KMS-11 (cell line): ENCODE measurements around the gene LBHD1.

Experiments
- H2AFZ ChIP-seq: fragments of 200-600 bp; sonication (generic); 2 replicates; pipeline ENCODE4 v1.6.1; 2016; ENCODE audit warnings: antibody characterized with exemption, mixed run types, low read depth
- H3K27ac ChIP-seq: fragments of 200-600 bp; sonication (generic); 2 replicates; pipeline ENCODE4 v1.6.1; 2016; ENCODE audit warnings: mild to moderate bottlenecking, mixed run types
- H3K27me3 ChIP-seq: fragments of 200-600 bp; sonication (generic); 2 replicates; pipeline ENCODE4 v1.6.1; 2017; ENCODE audit warnings: mild to moderate bottlenecking, low read depth, mixed run types, moderate library complexity; ENCODE audit not compliant: insufficient read depth
- H3K36me3 ChIP-seq: fragments of 200-600 bp; sonication (generic); 2 replicates; pipeline ENCODE4 v1.6.1; 2017; ENCODE audit warnings: mild to moderate bottlenecking, mixed run types; ENCODE audit not compliant: insufficient read depth
- H3K4me1 ChIP-seq: fragments of 200-600 bp; sonication (generic); 2 replicates; pipeline ENCODE4 v1.6.1; 2016; ENCODE audit warnings: mild to moderate bottlenecking, low read depth, mixed run types; ENCODE audit not compliant: poor library complexity, severe bottlenecking
- H3K4me2 ChIP-seq: fragments of 200-600 bp; sonication (generic); 2 replicates; pipeline ENCODE4 v1.7.0; 2016; ENCODE audit warnings: mild to moderate bottlenecking, mixed run types
- H3K4me3 ChIP-seq: fragments of 200-600 bp; sonication (generic); IDR thresholded peaks from 2 replicates; pipeline ENCODE4 v1.6.1; 2017; ENCODE audit warnings: low read depth, low read length, mixed read lengths; ENCODE audit not compliant: insufficient read depth
- H3K79me2 ChIP-seq: fragments of 200-600 bp; sonication (generic); 2 replicates; pipeline ENCODE4 v1.6.1; 2016; ENCODE audit warnings: low read depth, mixed run types; ENCODE audit not compliant: insufficient read depth
- H3K9ac ChIP-seq: fragments of 200-600 bp; sonication (generic); 2 replicates; pipeline ENCODE4 v1.6.1; 2016; ENCODE audit warnings: mild to moderate bottlenecking, mixed run types
- H4K20me1 ChIP-seq: fragments of 200-600 bp; sonication (generic); 2 replicates; pipeline ENCODE4 v1.6.1; 2016; ENCODE audit warnings: mild to moderate bottlenecking, mixed run types; ENCODE audit not compliant: insufficient read depth
- TF ChIP-seq, protein P1 (sequence below): fragments of 200-600 bp; sonication (generic); conservative IDR thresholded peaks from 2 replicates; pipeline ENCODE4 v1.6.1; 2017; ENCODE audit warnings: low read depth, mild to moderate bottlenecking, antibody characterized with exemption, low read length, moderate library complexity, mixed read lengths

Gene LBHD1

DNA sequence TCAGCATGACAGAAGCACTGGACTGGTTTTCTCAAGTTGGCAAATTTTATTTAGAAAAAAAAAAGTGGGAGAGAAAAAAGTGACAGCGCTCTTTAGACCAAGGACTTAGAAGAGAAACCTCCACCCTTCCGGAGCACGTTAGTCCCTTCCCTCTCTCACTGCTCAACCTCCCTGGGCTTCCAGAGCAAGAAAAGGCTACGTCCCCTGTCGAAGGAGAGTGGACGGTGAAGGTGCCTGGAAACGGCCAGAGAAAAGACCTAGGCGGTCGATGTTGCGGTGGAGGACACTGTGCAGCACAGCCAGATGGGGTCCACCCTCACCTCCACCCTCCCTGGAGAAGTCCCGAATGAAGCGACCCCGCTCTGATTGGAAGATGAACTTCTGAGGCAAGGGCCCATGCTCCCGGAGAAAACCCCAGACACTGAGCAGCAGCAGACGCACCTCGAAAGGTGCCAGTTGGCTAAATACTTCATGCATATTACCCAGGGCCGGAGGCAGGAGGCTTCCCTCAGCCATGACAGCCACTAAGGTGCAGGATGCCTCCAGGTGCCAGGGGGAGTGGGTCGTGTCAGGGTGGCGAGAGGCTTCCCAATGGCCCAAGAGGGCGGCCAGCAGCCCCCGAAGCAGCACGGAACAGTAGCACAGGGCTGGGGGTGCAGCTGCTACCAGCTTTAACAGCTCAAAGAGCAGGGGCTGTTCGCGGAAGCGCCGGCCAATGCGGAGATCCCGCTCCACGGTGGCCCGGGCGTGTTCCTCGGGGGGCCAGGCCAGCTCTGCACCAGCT lies 25.1 kb downstream of the LBHD1 start:
- Histone ChIP-seq H3K9ac (no peak overlapping the region), H3K4me2 (peak overlapping the region; percentile 47; the same call in 1 of the 2 replicates), H3K79me2 (peaks cover 62% of the 10 kb centered on the region), H3K4me3 (no peak overlapping the region), H3K4me1 (peaks cover 51% of the 10 kb centered on the region), H3K27ac (peak overlapping the region; percentile 32; the same call in 1 of the 2 replicates), H4K20me1 (no peaks in the 10 kb centered on the region), H2AFZ (no peak overlapping the region), H3K36me3 (peaks cover 7% of the 10 kb centered on the region; the same call in 1 of the 2 replicates), H3K27me3 (no peaks in the 10 kb centered on the region)
- TF ChIP-seq, protein P1, sequence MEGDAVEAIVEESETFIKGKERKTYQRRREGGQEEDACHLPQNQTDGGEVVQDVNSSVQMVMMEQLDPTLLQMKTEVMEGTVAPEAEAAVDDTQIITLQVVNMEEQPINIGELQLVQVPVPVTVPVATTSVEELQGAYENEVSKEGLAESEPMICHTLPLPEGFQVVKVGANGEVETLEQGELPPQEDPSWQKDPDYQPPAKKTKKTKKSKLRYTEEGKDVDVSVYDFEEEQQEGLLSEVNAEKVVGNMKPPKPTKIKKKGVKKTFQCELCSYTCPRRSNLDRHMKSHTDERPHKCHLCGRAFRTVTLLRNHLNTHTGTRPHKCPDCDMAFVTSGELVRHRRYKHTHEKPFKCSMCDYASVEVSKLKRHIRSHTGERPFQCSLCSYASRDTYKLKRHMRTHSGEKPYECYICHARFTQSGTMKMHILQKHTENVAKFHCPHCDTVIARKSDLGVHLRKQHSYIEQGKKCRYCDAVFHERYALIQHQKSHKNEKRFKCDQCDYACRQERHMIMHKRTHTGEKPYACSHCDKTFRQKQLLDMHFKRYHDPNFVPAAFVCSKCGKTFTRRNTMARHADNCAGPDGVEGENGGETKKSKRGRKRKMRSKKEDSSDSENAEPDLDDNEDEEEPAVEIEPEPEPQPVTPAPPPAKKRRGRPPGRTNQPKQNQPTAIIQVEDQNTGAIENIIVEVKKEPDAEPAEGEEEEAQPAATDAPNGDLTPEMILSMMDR: no peak

GRCh38 chr11:62645946-62646824 lies 25.9 kb downstream of the LBHD1 start, which contains the start of gene GANAB:
Gene GANAB (minus strand): TSS chr11:62646613. CDS start chr11:62646599, 14 bp downstream.
- Histone ChIP-seq H3K27ac (peak within 1 kb of the TSS; percentile 80), H3K79me2 (peaks cover 62% of the 10 kb centered on the region)

DNA sequence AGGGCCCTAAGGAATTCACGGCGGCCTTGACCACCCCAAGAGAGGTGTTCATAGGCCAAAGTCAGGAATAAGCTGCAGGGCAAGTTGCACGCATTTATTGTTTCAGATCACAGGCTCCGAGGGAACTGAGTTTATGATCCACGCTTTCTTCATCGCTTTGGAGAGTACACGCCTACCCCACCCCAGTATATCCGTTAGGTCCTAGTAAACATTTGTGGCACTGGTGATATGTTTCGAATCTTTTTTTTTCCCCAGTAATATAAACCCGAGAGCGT lies 26.5 kb downstream of the LBHD1 start:
- TF ChIP-seq, protein P1: no peak
- peaks cover 62% of the 10 kb centered on the region for H3K79me2 ChIP-seq
- H3K27me3 ChIP-seq: no peaks in the 10 kb centered on the region
- H4K20me1 ChIP-seq: no peaks in the 10 kb centered on the region
- H3K4me2 ChIP-seq: peak overlapping the region; percentile 86
- peak overlapping the region; percentile 80 for H3K27ac ChIP-seq
- H3K4me1 ChIP-seq: peaks cover 43% of the 10 kb centered on the region
- peak overlapping the region; percentile 87; the same call in 1 of the 2 replicates for H3K9ac ChIP-seq
- H3K36me3 ChIP-seq: peaks cover 7% of the 10 kb centered on the region; the same call in 1 of the 2 replicates
- H3K4me3 ChIP-seq: no peak overlapping the region
- peak overlapping the region; percentile 47; the same call in 1 of the 2 replicates for H2AFZ ChIP-seq

More at GRCh38 chr11:62645946-62646824, 25.9 kb downstream of the LBHD1 start, which contains the start of gene GANAB:
- H3K27me3 ChIP-seq: no peaks in the 10 kb centered on the region
- H3K4me3 ChIP-seq: no peak within 1 kb of the TSS
- no peaks in the 10 kb centered on the region for H4K20me1 ChIP-seq
- H3K4me2 ChIP-seq: peak within 1 kb of the TSS; percentile 86
- peaks cover 46% of the 10 kb centered on the region for H3K4me1 ChIP-seq
- H3K9ac ChIP-seq: peak within 1 kb of the TSS; percentile 87
- peaks cover 7% of the 10 kb centered on the region; the same call in 1 of the 2 replicates for H3K36me3 ChIP-seq
- H2AFZ ChIP-seq: peak within 1 kb of the TSS; percentile 47
- TF ChIP-seq, protein P1: no peak

DNA sequence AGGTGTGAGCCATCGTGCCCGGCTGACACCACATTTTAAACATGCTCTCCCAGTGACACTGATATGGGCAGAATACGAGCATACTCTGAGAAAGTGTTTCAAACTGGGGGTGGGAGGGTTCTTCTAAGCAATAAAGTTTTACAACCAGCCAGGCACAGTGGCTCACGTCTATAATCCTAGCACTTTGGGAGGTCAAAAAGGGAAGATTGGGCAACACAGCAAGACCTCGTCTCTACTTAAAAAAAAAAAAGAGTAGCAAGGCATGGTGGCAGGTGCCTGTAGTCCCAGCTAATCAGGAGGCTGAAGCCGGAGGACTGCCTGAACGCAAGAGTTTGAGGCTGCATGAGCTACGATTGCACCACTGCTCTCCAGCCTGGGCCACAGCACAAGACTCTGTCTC lies 27.8 kb downstream of the LBHD1 start:
- Histone ChIP-seq H3K9ac (no peak overlapping the region), H3K4me3 (no peak overlapping the region), H3K4me1 (peaks cover 42% of the 10 kb centered on the region), H3K4me2 (no peak overlapping the region), H2AFZ (no peak overlapping the region), H3K27ac (no peak overlapping the region), H3K36me3 (peaks cover 7% of the 10 kb centered on the region; the same call in 1 of the 2 replicates), H4K20me1 (no peaks in the 10 kb centered on the region), H3K79me2 (peaks cover 57% of the 10 kb centered on the region), H3K27me3 (no peaks in the 10 kb centered on the region)
- TF ChIP-seq, protein P1: no peak
